Medulla oblongata (tissue), 1 donor: ENCODE results near the gene ZNF341.
A peak's percentile ranks its signal among the peaks of the same experiment; 100 is the strongest.

Experiments
- DNase-seq: peaks from one replicate; pipeline ENCODE4 v3.0.0-alpha.2; 2015; ENCODE audit errors: extremely low spot score

The ZNF341 gene

DNA sequence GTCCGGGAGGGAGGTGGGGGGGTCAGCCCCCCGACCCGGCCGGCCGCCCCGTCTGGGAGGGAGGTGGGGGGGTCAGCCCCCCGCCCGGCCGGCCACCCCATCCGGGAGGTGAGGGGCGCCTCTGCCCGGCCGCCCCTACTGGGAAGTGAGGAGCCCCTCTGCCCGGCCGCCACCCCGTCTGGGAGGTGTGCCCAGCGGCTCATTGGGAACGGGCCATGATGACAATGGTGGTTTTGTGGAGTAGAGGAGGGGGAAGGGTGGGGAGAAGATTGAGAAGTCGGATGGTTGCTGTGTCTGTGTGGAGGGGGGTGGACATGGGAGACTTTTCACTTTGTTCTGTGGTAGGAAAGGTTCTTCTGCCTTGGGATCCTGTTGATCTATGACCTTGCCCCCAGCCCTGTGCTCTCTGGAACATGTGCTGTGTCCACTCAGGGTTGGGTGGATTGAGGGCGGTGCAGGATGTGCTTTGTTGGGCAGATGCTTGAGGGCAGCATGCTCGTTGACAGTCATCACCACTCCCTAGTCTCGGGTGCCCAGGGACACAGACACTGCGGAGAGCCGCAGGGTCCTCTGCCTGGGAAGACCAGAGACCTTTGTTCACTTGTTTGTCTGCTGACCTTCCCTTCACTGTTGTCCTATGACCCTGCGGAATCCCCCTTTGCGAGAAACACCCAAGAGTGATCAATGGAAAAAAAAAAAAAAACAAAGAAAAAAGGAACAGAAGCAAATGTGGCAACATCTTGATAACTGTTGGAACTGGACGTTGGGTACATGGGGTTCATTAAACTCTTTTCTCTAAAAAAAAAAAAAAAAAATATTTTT, 30.0 kb upstream of the ZNF341 start:
- no peak for DNase-seq

- no peak for DNase-seq
Measured at GRCh38 chr20:33702861-33703260, 28.9 kb upstream of the ZNF341 start.

- no peak for DNase-seq
Measured at GRCh38 chr20:33703498-33704137, 28.2 kb upstream of the ZNF341 start.

DNA sequence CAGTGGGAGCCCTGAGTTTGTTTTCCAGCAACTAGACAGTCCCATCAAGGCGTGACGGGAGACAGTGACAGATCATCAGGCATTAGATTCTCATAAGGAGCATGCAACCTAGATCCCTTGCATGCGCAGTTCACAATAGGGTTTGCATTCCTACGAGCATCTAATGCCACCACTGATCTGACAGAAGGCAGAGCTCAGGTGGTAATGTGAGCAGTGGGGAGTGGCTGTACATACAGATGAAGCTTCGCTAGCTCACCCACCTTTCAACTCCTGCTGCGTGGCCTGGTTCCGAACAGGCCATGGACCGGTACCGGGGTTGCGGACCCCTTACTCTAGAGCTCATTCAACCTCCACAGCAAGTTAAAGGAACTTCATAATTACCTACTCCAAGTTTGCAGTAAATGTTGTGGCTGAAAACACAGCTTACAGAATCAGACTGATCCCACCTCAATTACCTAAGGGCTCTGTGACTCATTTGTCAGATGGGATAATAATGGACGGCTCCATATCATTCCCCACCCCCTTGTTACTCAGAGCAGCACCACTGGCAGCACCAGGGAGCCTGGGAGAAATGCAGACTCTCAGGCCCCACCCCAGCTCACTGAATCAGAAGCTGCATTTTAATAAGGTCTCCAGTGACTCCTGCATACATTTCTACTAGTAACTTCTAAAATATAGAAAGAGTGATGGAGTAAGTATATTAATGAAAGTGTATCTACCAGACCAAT, 27.4 kb upstream of the ZNF341 start:
- DNase-seq: no peak

- no peak for DNase-seq
Measured at GRCh38 chr20:33707668-33708067, 24.1 kb upstream of the ZNF341 start.

GRCh38 chr20:33709398-33709797, 22.4 kb upstream of the ZNF341 start:
- no peak for DNase-seq

DNA sequence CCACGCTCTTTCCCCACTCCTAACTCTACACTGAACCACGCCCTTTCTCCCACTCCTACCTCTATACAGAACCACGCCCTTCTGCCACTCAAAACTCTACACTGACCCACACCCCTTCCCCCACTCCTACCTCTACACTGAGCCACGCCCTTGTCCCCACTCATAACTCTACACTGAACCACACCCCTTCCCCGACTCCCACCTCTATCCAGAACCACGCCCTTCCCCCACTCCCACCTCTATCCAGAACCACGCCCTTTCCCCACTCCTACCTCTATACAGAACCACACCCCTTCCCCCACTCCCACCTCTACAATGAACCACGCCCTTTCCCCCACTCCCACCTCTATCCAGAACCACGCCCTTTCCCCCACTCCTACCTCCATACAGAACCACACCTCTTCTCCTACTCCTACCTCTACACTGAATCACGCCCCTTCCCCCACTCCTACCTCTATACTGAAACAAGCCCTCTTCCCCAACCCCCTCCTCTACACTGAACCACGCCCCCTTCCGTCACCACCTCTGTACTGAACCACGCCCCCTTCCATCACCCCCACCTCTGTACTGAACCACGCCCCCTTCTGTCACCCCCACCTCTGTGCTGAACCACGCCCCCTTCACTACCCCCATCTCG, 21.8 kb upstream of the ZNF341 start:
- DNase-seq: no peak

- no peak for DNase-seq
Measured at GRCh38 chr20:33710681-33711445, 20.9 kb upstream of the ZNF341 start.

- no peak for DNase-seq
Measured at GRCh38 chr20:33711446-33711738, 20.4 kb upstream of the ZNF341 start.

DNA sequence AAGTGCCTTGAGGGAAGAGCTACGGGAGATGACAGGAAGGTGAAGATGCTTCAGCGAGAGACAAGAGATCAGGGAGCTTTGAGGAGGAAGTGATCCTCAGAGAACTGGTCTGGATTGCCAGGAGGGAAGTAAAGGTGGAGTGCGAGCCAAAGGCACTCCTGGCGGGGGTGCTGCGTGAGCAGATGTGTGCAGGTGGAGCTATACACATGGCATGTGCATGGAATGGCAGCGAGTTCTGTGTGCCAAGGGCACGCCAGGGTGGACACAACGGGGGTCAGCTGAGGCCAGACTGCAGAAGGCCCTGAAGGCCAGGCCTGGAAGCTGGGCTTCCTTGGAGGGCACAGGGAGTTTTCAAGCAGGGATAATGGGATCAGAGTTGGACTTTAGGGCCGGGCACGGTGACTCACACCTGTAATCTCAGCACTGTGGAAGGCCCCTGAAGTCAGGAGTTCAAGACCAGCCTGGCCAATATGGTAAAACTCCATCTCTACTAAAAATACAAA, 17.9 kb upstream of the ZNF341 start:
- DNase-seq: no peak

GRCh38 chr20:33716498-33716897, 15.3 kb upstream of the ZNF341 start:
- no peak for DNase-seq

GRCh38 chr20:33719277-33719988, 12.4 kb upstream of the ZNF341 start:
- no peak for DNase-seq

DNA sequence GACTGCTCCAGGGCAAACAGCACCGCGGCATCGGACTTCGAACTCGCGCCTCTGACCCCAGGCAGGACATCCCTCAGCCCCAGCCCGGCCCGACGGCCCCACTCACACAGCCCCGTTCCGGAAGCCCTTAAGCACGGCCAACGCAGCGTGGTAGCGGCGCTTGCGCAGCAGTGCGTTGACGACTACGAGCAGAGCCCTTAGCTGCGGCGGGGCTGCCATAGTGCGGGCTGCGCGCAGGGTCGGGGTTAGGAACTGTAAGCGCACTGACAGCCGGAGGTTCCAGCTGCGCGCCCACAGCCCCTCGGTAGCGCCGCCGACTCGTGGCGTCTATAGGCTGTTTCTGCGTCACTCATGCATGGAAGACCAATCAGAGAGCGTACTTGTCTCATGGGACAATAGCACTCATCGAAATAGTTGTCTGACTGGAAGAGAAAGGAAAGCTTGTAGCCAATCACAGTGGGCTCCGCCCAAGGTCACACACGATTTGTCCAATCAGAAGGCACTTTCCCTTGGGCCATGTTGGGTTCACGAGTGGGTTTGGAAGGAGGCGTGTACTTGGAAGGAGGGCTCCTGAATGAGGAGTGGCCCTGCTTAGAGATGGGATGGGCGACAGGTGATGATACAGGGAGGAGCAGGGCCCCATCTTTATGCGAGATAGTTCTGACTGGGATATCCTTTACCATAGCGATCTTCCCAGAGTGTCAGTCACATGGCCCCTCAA, 11.6 kb upstream of the ZNF341 start, which contains the start of gene PXMP4:
Gene PXMP4 (minus strand): TSS at position 322 of the 721 bp plus-strand sequence. CDS start 103 bp downstream, at position 219.
- peak; percentile 99 for DNase-seq

- DNase-seq: no peak
Measured at GRCh38 chr20:33721391-33722140, 10.2 kb upstream of the ZNF341 start.

DNA sequence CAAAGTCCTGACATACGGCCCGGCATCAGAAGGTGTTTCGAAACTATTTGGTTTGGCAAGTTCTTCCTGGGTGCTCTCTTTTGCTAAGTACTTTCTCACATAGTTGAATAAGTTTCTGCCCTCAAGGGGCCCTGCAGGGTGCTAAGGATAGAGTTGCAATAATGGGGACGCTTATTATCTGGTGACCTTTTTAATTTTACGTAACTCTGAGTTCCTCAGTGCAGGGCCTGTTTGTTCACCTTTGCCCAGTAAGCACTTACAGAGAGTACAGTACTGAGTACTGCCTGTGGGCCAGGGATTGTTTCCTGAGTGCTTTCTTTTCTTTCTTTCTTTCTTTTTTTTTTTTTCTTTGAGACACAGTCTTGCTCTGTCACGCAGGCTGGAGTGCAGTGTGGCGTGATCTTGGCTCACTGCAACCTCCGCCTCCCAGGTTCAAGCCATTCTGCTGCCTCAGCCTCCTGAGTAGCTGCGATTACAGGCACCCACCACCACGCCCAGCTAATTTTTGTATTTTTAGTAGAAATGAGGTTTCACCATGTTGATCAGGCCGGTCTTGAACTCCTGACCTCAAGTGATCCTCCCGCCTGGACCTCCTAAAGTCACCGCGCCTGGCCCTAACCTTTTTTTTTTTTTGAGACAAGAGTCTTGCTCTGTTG, 7.2 kb upstream of the ZNF341 start:
- no peak for DNase-seq

GRCh38 chr20:33725607-33726264, 6.1 kb upstream of the ZNF341 start:
- no peak for DNase-seq

- DNase-seq: no peak
Measured at GRCh38 chr20:33727115-33727479, 4.7 kb upstream of the ZNF341 start.

- no peak for DNase-seq
Measured at GRCh38 chr20:33727806-33728205, 4.0 kb upstream of the ZNF341 start.
